Mucosa of descending colon (tissue), 3 donors: ENCODE results near the gene CYP2F1. TPM values are rescaled to one million over a fixed set of nuclear protein-coding genes. Genes with fewer than 3 reads are reported as not detected.
"Not testable (repeated sequence)": the region's sequence is repeated elsewhere in the genome, so short reads cannot be mapped to it uniquely, and the experiment has no call there.

ENCODE experiments used
- ATAC-seq: fragments of 200-7000 bp; cut with Tn5 transposase; one replicate; pipeline ENCODE4 v1.9.1; 2020; ENCODE audit warnings: mild to moderate bottlenecking, moderate library complexity
- DNase-seq, 3 donors: peaks; one replicate each; pipeline ENCODE4 v3.0.0-alpha.2; 2020
- H3K36me3 ChIP-seq: fragments of 200-600 bp; one replicate; pipeline ENCODE4 v1.8.0; 2021; ENCODE audit warnings: low read depth, mild to moderate bottlenecking
- H3K4me1 ChIP-seq: fragments of 200-600 bp; one replicate; pipeline ENCODE4 v1.8.0; 2021; ENCODE audit warnings: low read depth, mild to moderate bottlenecking
- H3K4me3 ChIP-seq: fragments of 200-600 bp; one replicate; pipeline ENCODE4 v1.8.0; 2021; ENCODE audit warnings: mild to moderate bottlenecking
- H3K9me3 ChIP-seq: fragments of 200-600 bp; one replicate; pipeline ENCODE4 v1.8.0; 2021; ENCODE audit warnings: mild to moderate bottlenecking
- CTCF ChIP-seq: fragments of 200-600 bp; IDR thresholded peaks from one replicate; pipeline ENCODE4 v1.8.0; 2022; ENCODE audit warnings: antibody characterized with exemption, mild to moderate bottlenecking
- intact Hi-C, 2 donors: fragments of 100-400 bp; cut with DNase I in 1 of 2; cut with micrococcal nuclease in 1 of 2; formaldehyde crosslinking; loops; one replicate each; pipeline versions ENCODE4 v1.11.0 to v1.11.1; 2022; cut with DNase I, micrococcal nuclease
- total RNA-seq, 3 donors: library from RNA; stranded (reverse); fragmentation: NEBNext Ultra II Directional in 2 of 3; extraction: Animal tissue kit (Norgen Biotek cat#: 25700) in 2 of 3; gene quantifications; one replicate each; pipeline versions ENCODE4 v1.2.1 to v1.2.4, GENCODE V29; 2021 to 2023
- donor health status: DM: no; HTN: no; CAD: no; lungs with moderate emphysema.
- donor health status: DM: no; HTN: no; CAD: no.
- donor health status: DM: no; HTN: yes; CAD: no.

Gene CYP2F1
- total RNA-seq, 3 donors from 2014 or later: not detected

DNA sequence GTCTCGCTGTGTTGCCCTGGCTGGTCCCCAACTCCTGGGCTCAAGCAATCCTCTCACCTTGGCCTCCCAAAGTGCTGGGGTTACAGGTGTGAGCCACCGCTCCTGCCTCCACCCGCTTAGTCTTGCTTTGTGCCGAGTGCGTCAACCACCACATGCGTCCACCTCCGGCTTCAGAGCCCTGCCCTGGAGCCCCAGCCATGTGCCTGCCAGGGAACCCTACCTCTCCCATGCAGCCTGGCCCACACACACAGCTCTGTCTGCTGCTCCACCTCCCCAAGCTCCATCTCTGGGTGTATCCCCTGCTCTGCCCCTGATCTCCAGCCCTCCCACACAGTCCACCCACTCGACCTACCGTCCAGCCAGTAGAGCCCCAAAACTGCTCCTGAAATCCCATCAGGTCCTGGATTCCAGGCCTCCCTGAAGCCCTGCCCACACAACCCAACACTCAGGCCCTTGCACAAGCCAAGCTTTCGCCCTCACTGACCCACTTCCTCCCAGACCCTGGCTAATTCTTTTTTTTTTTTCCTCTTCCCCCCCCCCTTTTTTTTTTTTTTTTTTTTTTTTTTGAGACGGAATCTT, 9.6 kb downstream of the CYP2F1 start:
- peaks cover 8% of the 10 kb centered on the region for H3K4me1 ChIP-seq
- intact Hi-C loops: no loop called here
- H3K9me3 ChIP-seq: no peaks in the 10 kb centered on the region
- no peaks in the 10 kb centered on the region for H3K36me3 ChIP-seq
- TF ChIP-seq CTCF: no peak
- no peak overlapping the region for H3K4me3 ChIP-seq
- ATAC-seq (no peak), DNase-seq (no peak)

DNA sequence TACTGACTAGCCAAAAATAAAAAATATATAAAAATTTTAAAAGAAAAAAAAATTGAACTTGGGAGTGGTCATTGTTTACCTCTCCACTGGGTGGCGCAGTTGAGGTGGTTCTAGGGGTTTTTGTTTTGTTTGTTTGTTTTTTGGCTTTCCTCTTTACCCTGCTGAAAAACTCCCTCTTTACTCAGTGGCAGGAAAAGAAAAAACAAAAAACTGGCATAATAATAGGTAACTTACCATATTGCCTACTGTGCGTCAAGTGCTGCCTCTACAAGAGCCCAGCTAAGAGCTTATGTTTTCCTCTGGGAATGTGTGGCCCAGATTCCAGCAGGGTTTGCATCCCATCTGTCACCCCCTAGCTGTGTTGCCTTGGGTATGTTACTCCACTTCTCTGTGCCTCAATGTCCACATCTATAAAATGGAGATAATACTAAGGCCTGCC, 12.6 kb downstream of the CYP2F1 start:
- DNase-seq (peak in 1 of 3 donors; percentile 36), ATAC-seq (peak; percentile 38)
- TF ChIP-seq CTCF: peak; percentile 66
- H3K4me3 ChIP-seq, H3K4me1 ChIP-seq, H3K36me3 ChIP-seq, H3K9me3 ChIP-seq, intact Hi-C loops: not testable (repeated sequence)

DNA sequence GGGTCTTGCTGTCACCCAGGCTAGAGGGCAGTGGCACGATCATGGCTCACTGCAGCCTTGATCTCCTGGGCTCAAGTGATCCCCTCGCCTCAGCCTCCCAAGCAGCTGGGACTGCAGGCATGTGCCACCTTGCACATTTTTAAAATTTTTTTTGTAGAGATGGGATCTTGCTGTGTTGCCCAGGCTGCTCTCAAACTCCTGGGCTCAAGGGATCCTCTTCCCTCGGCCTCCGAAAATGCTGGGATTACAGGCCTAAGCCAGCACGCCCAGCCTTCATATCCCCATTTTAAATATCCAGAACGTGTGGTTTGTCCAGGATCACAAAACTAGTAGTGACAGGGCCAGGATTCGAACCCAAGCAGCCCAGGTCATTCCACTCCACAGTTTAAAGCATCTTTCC, 13.1 kb downstream of the CYP2F1 start:
- DNase-seq, intact Hi-C loops, ATAC-seq, H3K36me3 ChIP-seq, H3K4me1 ChIP-seq, H3K9me3 ChIP-seq, H3K4me3 ChIP-seq: not testable (repeated sequence)

- H3K4me3 ChIP-seq, H3K36me3 ChIP-seq, intact Hi-C loops, H3K4me1 ChIP-seq, H3K9me3 ChIP-seq: not testable (repeated sequence)
- TF ChIP-seq CTCF: peak; percentile 36
- ATAC-seq (peak; percentile 95), DNase-seq (peak; percentile 87 to 90 (median 89))
Observed at GRCh38 chr19:41127801-41128300, 13.6 kb downstream of the CYP2F1 start.

GRCh38 chr19:41128692-41129091, 14.5 kb downstream of the CYP2F1 start:
- no peaks in the 10 kb centered on the region for H3K36me3 ChIP-seq
- H3K4me3 ChIP-seq: no peak overlapping the region
- DNase-seq (no peak), ATAC-seq (no peak)
- intact Hi-C loops: no loop called here
- peaks cover 8% of the 10 kb centered on the region for H3K4me1 ChIP-seq
- no peaks in the 10 kb centered on the region for H3K9me3 ChIP-seq
- no peak for TF ChIP-seq CTCF

GRCh38 chr19:41131186-41131585, 17.0 kb downstream of the CYP2F1 start:
- no peak for TF ChIP-seq CTCF
- Histone ChIP-seq H3K4me3 (no peak overlapping the region), H3K9me3 (no peaks in the 10 kb centered on the region), H3K4me1 (peaks cover 8% of the 10 kb centered on the region), H3K36me3 (no peaks in the 10 kb centered on the region)
- ATAC-seq: no peak
- intact Hi-C loops: no loop called here
- DNase-seq: no peak
